ENCODE results near the gene ZBTB33. TPM values are rescaled to one million over a fixed set of nuclear protein-coding genes. Genes with fewer than 3 reads are reported as not detected.

ZBTB33 gene
- total RNA-seq, 1 experiment from 2014 or later: 12.8 TPM

Other genes starting within 250 kb of the ZBTB33 start
- not detected in 2 replicates for gene RHOXF2B, start 173.1 kb upstream of the ZBTB33 start, total RNA-seq (2014; rRNA removed; shearing (Covaris generic))
- gene RHOXF1, start 134.9 kb upstream of the ZBTB33 start, total RNA-seq (2014; rRNA removed; shearing (Covaris generic)): not detected in 2 replicates
- not detected in 2 replicates for gene RHOXF2, start 92.2 kb upstream of the ZBTB33 start, total RNA-seq (2014; rRNA removed; shearing (Covaris generic))
- 0.44 and 0.94 TPM in 2 replicates for gene TMEM255A, start 60.6 kb downstream of the ZBTB33 start, total RNA-seq (2014; rRNA removed; shearing (Covaris generic))
- gene ATP1B4, start 111.3 kb downstream of the ZBTB33 start, total RNA-seq (2014; rRNA removed; shearing (Covaris generic)): not detected in 2 replicates
- gene LAMP2, start 218.5 kb downstream of the ZBTB33 start, total RNA-seq (2014; rRNA removed; shearing (Covaris generic)): 31.3 and 31.7 TPM in 2 replicates